GM19438 (cell line): ENCODE measurements around the gene RFX3.

Source experiments
- ATAC-seq: cut with Tn5 transposase; IDR thresholded peaks from one replicate; pipeline ENCODE4 v1.9.1; 2021; ENCODE audit warnings: low read depth; ENCODE audit not compliant: unreplicated experiment

The RFX3 gene

GRCh38 chr9:3173374-3173773, 352.4 kb downstream of the RFX3 start:
- ATAC-seq, result no peak

- no peak for ATAC-seq
Measured at GRCh38 chr9:3170819-3171218, 355.0 kb downstream of the RFX3 start.
